ENCODE results near the gene AGO3. TPM values are rescaled to one million over a fixed set of nuclear protein-coding genes. Genes with fewer than 3 reads are reported as not detected.

AGO3 gene
- total RNA-seq, 2 experiments from 2014 or later, result 31.3 to 34.5 TPM

GRCh38 chr1:35931446-35932157 lies 697 bp downstream of the AGO3 start:
- H3K4me1 ChIP-seq (ENCODE audit: insufficient read depth, low read length), result peaks cover 19% of the 10 kb centered on the region
- TF ChIP-seq CTCF (IDR thresholded peaks at IDR 0.05), result no peak
- peak overlapping the region; percentile 96 for H3K27ac Mint-ChIP-seq
- peak overlapping the region; percentile 81 to 97 for H3K27ac ChIP-seq (ENCODE audit: low read depth in 1 of 2, low read length in 2 of 2)
- H3K4me3 ChIP-seq (ENCODE audit: low read length), result peak overlapping the region; percentile 78
- peaks cover 44% of the 10 kb centered on the region for H3K4me1 Mint-ChIP-seq (ENCODE audit: low read depth)
- peak overlapping the region; percentile 94 for H3K4me3 Mint-ChIP-seq
- H3K9me3 Mint-ChIP-seq, result no peaks in the 10 kb centered on the region
- H3K36me3 ChIP-seq (ENCODE audit: insufficient read depth, low read length), result no peaks in the 10 kb centered on the region
- intact Hi-C loops (cut with DNase I, micrococcal nuclease), result loop anchor here (1.0 to 5.0 kb wide), 3 partner anchors 48 to 1079 kb away; partner anchors contain the start of genes AGO1 (in 2 of the 2) and TRAPPC3 (in 1 of the 2)
- H3K27me3 Mint-ChIP-seq, result no peaks in the 10 kb centered on the region
- peak in 3 of 14 experiments; percentile 4 to 52 (median 14) for DNase-seq
- no peaks in the 10 kb centered on the region for H3K36me3 Mint-ChIP-seq (ENCODE audit: low read depth)
- no peak for ATAC-seq (ENCODE audit: poor library complexity)
- no peaks in the 10 kb centered on the region for H3K9me3 ChIP-seq (ENCODE audit: control insufficient read depth in 1 of 2, insufficient read depth in 1 of 2, low read length in 2 of 2)
- ChIA-PET POLR2A (interaction anchor here (0.5 to 2.5 kb wide), 23 partner anchors 9 to 900 kb away, joined by 3 to 23 read pairs (median 5); partner anchors contain the start of genes ADPRS, AGO1, CLSPN and KIAA0319L), CTCF (interaction anchor here (1.1 to 1.2 kb wide), 2 partner anchors 49 to 218 kb away, joined by 4 to 7 read pairs; partner anchors contain the start of genes AGO1 and TRAPPC3)
- H3K27me3 ChIP-seq (ENCODE audit: control insufficient read depth in 1 of 2, insufficient read depth in 2 of 2, low read length in 2 of 2), result no peaks in the 10 kb centered on the region

- Histone ChIP-seq H3K27ac (ENCODE audit: low read depth in 1 of 2, low read length in 2 of 2) (no peak overlapping the region), H3K9me3 (ENCODE audit: control insufficient read depth in 1 of 2, insufficient read depth in 1 of 2, low read length in 2 of 2) (no peaks in the 10 kb centered on the region), H3K4me1 (ENCODE audit: insufficient read depth, low read length) (peaks cover 19% of the 10 kb centered on the region), H3K27me3 (ENCODE audit: control insufficient read depth in 1 of 2, insufficient read depth in 2 of 2, low read length in 2 of 2) (no peaks in the 10 kb centered on the region), H3K36me3 (ENCODE audit: insufficient read depth, low read length) (no peaks in the 10 kb centered on the region), H3K4me3 (ENCODE audit: low read length) (peak overlapping the region; percentile 78)
- peaks cover 44% of the 10 kb centered on the region for H3K4me1 Mint-ChIP-seq (ENCODE audit: low read depth)
- H3K27ac Mint-ChIP-seq, result peak overlapping the region; percentile 96
- CTCF ChIA-PET, result interaction anchor here (1.2 kb wide), 1 partner anchor 217 kb away, joined by 4 read pairs; the partner anchor contains the start of gene TRAPPC3
- POLR2A ChIA-PET, result interaction anchor here (0.5 to 1.7 kb wide), 4 partner anchors 43 to 304 kb away, joined by 3 to 4 read pairs (median 3); no protein-coding TSS in a partner anchor
- ATAC-seq (ENCODE audit: poor library complexity) (no peak), DNase-seq (no peak)
- no peaks in the 10 kb centered on the region for H3K27me3 Mint-ChIP-seq
- peak overlapping the region; percentile 94 for H3K4me3 Mint-ChIP-seq
- TF ChIP-seq CTCF (IDR thresholded peaks at IDR 0.05), result no peak
- intact Hi-C loops (cut with DNase I, micrococcal nuclease), result loop anchor here (1.0 to 5.0 kb wide), 3 partner anchors 49 to 1080 kb away; partner anchors contain the start of genes AGO1 (in 1 of the 2) and TRAPPC3 (in 1 of the 2)
- no peaks in the 10 kb centered on the region for H3K36me3 Mint-ChIP-seq (ENCODE audit: low read depth)
- no peaks in the 10 kb centered on the region for H3K9me3 Mint-ChIP-seq
These were observed 1.3 kb downstream of the AGO3 start for GRCh38 chr1:35932158-35932636.

DNA sequence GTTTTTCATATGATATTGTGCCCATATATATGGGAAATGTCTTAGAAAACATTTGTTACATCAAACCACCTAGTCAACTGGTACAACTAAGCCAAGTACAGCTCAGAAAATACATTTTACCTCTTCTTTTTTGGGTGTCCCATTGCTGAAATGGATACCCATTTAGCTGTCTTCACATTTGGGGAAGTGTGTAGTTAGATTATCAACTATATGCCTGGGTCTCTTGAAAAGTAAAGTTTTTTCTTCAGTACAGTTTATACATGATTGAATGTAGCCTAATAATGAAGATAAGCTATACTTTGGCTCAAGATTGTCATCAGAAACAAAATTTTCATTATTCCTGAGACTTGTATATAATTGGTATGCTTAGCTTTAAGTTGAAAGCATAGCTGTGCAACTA lies 2.0 kb downstream of the AGO3 start:
- H3K4me1 ChIP-seq (ENCODE audit: insufficient read depth, low read length), result peaks cover 19% of the 10 kb centered on the region
- H3K4me3 Mint-ChIP-seq, result peak overlapping the region; percentile 94
- ChIA-PET POLR2A (no interaction called here), CTCF (interaction anchor here (1.0 kb wide), 1 partner anchor 11 kb away, joined by 3 read pairs; no protein-coding TSS in a partner anchor)
- peaks cover 44% of the 10 kb centered on the region for H3K4me1 Mint-ChIP-seq (ENCODE audit: low read depth)
- intact Hi-C loops (cut with DNase I, micrococcal nuclease), result loop anchor here (1.0 to 5.0 kb wide), 3 partner anchors 50 to 1081 kb away; partner anchors contain the start of genes AGO1 (in 1 of the 2) and TRAPPC3 (in 1 of the 2)
- no peaks in the 10 kb centered on the region for H3K9me3 Mint-ChIP-seq
- no peak overlapping the region for H3K4me3 ChIP-seq (ENCODE audit: low read length)
- peak overlapping the region; percentile 96 for H3K27ac Mint-ChIP-seq
- H3K27me3 ChIP-seq (ENCODE audit: control insufficient read depth in 1 of 2, insufficient read depth in 2 of 2, low read length in 2 of 2), result no peaks in the 10 kb centered on the region
- H3K27ac ChIP-seq (ENCODE audit: low read depth in 1 of 2, low read length in 2 of 2), result no peak overlapping the region
- no peaks in the 10 kb centered on the region for H3K36me3 Mint-ChIP-seq (ENCODE audit: low read depth)
- no peaks in the 10 kb centered on the region for H3K27me3 Mint-ChIP-seq
- H3K36me3 ChIP-seq (ENCODE audit: insufficient read depth, low read length), result no peaks in the 10 kb centered on the region
- no peak for DNase-seq
- TF ChIP-seq CTCF (IDR thresholded peaks at IDR 0.05), result no peak
- ATAC-seq (ENCODE audit: poor library complexity), result no peak
- H3K9me3 ChIP-seq (ENCODE audit: control insufficient read depth in 1 of 2, insufficient read depth in 1 of 2, low read length in 2 of 2), result no peaks in the 10 kb centered on the region

All from CD4-positive, alpha-beta T cell (primary cell).